ENCODE measurements around the gene CCDC85C.
A peak's percentile ranks its signal among the peaks of the same experiment; 100 is the strongest.
"Not testable (repeated sequence)": the region's sequence is repeated elsewhere in the genome, so short reads cannot be mapped to it uniquely, and the experiment has no call there.

The CCDC85C gene

DNA sequence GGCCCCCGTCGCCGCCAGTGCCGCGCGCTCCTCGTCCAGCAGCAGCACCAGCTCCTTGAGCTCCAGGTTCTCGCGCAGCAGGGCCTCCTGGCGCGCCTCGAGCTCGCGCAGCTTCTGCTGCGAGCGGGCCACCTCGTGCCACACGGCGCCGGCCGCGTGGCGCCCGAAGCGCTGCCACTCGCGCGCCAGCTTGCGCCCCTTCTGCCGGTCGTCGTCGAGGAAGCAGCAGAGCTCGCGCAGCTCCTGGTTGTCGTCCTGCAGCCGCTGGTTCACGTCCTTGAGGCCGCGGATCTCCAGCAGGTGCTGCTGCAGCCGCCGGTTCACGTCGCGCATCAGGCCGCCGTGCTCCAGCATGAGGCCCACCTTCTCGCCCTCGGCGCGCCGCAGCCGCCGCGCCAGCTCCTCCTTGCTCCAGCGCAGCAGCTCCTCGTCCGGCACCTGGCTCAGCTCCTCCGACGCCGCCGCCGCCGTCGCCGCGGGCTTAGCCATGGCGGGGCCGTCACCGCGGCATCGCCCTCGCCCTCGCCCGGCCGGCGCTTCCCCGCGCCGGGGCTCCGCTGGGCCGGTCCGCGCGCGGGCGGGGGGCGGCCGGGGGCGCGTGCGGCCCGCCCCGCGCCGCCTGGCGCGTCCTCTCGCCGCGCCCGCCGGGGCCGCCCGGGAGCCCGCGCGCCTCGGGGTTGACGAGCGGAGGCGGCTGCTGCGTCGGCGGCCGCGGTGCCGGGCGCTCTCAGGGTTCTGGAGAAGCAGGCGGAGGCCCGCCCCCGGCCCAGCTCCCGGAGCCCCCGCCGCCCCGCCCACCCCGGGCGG is at the start of gene CCDC85C:
CCDC85C (minus strand) TSS at position 737 of the 807 bp plus-strand sequence; CDS start at position 489, 248 bp downstream.
- DNase-seq: peak; percentile 54

DNA sequence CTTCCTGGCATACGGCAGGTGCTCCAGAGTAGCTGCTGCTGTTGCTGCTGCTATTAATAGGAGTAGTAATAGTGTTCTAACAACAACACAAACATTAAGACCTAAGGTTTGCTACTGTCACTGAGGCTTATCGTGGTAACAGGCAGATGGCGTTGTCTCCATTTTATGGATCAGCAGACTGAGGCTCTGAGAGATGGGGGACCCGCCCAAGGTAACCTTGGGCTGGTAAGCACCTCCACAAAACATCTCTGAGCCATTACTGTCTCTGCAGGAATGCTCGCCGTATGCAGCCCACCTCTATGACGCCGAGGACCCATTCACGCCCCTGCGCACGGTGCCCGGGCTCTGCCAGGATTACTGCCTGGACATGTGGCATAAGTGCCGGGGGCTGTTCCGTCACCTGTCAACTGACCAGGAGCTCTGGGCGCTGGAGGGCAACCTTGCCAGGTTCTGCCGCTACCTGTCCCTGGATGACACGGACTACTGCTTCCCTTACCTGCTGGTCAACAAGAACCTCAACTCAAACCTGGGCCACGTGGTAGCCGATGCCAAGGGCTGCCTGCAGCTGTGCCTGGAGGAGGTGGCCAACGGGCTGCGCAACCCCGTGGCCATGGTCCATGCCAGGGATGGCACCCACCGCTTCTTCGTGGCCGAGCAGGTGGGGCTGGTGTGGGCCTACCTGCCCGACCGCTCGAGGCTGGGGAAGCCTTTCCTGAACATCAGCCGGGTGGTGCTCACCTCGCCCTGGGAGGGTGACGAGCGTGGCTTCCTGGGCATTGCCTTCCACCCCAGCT is 48.1 kb upstream of the CCDC85C start:
- DNase-seq: no peak

DNA sequence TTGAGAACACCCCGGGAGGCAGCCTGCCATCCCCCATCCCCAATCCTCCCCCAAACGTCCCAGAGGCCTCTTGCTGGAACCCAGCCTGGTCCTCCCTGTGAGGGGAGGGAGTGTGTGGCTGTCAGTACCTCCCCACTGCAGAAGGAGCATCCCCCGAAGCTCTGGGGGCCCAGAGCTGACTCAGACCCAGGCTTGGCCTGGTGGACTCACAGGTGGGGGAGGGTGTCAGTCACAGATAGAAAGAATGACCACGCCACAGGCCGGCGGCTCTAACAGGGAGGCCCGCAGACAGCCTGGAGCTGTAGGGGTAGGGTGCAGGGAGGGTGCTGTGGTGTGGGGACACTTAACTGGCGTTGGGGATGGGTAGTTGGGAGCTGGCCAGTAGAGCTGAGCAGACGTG is 46.2 kb upstream of the CCDC85C start:
- no peak for DNase-seq

DNA sequence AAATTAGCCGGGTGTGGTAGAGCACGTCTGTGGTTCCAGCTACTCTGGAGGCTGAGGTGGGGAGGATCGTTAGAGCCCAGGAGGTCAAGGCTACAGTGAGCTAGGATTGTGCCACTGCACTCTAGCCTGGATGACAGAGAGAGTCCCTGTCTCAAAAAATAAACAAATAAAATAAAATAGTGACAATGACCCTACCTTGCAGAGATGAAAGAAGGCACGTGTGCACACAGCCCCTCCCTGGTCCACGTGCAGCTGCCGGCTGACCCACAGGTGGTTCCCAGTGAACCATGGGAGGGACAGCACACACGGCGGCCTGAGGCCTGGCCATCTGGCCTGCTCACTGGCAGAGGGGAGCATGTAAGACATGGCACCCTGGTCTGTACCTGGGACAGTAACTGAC is 45.6 kb upstream of the CCDC85C start:
- no peak for DNase-seq

DNA sequence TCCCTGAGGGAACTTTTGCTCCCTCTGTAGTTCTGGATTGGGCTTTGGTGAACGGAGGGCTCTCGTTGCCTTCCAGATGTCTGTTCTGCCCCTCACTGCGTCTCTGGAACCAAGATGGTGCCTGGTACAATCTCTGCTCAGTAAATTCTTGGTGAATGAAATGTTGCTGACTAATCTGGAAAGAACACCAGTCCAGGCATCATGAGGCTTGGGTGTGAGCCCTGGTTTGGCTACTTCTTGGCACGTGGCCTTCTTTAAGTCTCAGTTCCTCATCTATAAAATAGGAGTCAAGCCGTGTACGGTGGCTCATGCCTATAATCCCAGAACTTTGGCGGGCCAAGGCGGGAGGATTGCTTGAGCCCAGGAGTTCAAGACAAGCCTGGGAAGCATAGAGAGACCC is 45.2 kb upstream of the CCDC85C start:
- peak; percentile 62 for DNase-seq

DNA sequence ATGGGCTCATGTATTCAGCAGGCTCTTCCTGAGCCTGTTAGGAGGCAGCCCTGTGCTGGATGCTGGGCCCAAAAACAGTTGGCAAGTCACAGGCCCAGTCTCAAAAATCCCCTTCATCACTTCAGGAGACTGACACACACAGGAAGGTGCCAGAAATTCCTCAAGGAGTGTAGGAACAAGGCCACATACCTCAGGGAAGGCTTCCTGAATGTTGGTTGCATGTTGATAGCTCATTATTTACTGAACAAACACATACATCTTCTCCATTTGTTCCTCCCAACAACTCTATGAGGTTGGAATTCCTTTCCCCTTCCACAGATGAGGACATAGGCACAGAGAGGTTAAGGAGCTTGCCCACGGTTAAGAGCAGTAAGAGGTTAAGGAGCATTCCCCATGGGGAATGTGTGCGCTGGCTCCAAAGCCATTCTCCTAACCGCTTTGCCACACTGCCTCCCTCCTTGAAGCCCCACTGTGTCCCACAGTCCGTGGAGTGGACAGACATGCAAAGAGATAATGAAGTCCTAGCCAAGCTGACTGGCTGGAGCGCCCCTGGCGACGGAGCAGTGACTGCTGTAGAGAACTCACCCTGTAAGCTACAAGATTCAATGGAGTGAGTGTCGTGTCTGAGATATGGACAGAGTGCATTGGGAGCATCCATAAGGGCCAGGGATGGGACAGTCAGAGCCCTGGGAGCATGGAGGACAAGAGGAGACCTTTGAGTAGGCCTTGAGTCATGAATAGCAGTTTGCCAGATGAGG is 44.2 kb upstream of the CCDC85C start:
- no peak for DNase-seq

DNA sequence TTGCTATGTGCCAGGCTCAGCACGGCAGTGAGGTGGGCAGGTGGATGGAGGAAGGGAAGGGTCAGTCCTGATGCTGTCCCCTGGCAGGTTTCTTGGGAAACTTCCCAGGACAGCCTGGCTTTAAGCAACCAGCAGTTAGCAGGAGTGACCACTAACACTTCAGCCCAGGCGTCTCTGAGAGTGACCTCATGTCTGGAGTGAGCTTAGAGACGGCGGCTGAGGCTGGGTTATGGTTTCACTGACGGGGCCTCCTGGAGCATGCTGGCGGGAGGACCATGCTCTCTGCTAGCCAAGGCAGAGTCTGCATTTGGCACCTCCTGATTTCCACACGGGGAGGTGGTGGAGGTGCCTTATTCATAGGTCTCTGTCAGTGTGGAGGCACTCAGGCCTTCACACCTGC is 43.4 kb upstream of the CCDC85C start:
- no peak for DNase-seq

DNA sequence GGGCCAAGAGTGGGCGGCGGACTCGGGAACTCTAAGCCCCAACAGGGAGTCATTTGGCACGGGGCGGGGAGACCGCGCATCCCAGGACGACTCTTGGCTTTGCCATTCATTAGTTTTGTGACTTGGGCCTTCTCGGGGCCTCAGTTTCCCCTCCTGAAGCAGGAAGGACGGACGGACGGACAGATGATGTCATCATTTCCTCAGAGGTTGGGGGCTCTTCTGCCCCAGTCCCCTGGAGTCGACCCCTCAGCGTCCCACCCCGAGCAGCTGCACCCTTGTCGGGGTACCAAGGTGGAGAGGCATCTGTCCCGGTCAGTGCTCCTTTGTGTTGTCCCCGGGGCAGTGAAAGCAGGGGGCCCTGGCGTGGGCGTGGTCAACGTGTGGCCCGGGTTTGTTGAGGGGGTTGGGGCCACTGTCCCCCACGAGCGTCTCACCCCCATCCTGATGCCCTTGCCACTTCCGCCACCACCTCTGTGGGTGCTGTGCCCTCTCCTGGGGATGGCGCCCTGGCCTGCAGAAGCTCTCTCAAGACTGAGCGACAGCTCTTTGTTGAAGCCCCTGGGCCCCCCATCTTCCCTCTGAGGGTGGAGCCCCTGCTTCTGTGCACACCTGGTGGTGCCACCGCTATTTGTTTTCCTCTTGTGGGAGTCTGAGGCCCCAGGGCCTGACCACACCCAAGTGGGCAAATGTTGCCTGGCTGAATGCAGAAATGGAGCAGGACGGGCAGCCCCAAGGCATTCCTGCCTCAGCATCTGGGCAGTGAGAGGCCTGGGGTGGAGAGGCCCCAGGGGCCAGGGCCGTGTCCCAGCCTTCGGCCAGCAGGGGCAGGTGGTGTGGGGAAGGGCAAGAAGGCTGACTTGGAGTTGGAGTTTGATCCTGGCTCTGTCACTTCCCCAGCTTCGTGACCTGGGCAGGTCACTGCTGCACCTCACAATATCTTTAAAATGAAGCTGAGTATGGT is 41.8 kb upstream of the CCDC85C start:
- DNase-seq: no peak

DNA sequence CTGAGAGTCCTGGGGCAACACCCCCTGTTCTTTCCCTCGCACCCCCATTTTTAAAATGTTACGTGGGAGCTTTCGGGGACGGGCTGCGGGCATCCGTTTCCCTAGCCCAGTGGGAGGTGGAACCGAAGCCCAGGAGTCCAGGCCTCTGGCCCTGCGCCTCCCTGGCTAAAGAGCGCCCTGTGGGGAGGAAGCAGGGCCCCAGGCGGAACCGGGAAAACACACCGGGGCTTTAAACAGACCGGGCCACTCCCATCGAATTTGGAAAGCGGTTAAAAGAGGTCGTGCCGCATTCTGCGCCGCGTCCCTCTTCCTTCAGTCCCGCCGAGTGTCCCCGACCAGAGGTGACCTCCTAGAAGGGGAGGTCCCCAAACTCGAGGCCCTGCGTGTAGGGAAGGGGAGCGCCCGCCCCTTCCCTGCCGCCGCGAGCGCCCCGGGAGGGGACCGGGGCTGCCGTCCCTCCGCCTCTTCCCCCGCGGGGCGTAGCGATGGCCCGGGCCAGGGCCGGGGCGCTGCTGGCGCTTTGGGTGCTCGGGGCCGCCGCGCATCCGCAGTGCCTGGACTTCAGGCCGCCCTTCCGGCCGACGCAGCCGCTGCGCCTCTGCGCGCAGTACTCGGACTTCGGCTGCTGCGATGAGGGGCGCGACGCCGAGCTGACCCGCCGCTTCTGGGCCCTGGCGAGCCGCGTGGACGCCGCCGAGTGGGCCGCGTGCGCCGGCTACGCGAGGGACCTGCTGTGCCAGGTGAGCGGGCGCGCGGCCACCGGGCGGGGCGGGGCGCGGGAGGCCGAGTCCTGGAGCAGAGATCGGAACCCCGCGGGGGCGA is 40.9 kb upstream of the CCDC85C start, which contains the start of gene HHIPL1:
HHIPL1 (plus strand) TSS at position 407 of the 822 bp plus-strand sequence; CDS start at position 486, 79 bp downstream.
- DNase-seq: peak; percentile 47

DNA sequence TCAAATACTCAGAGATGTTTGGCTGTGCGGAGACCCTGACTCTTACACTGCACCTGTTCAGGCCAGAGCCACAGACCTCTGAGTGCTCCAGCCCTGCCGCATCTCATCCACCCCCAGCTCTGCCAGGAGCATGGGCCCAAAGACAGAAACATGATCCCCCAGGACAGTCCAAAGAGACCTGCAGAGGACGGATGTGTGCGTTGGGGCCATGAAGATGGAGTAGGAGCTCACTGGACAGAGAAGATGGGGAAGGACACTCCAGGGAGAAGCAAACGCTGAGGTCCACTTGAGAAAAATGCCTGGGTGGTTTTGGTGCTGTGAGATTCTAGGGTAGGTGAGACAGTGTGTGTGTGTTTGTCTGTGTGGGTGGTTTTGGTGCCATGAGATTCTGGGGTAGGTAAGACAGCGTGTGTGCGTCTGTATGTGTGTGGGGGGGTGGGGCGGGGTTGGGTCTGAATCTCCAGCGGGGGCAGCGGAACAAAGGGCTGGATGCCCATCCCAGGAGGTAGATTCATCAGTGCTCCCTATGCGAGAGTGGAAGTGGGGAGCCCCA is 40.1 kb upstream of the CCDC85C start:
- DNase-seq: no peak

DNA sequence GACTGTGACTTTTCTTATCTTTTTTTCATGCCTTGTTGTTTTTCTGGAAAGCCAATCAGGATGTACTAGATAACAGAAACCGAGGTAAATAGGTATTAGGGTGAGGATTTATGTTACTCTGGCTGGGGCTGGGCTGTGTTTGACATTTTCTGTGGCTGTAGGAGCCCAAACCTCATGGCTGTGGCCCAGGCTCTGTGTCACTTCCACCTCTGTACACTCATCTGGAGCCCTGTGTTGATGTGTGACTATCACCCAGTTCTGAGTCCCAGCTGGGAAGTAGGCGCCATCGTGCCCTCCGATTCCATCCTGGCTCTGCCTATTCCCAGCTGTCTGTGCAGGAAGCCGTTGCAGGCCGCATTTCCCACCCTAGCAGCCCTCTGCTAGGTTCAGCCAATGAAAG is 39.3 kb upstream of the CCDC85C start:
- no peak for DNase-seq

DNA sequence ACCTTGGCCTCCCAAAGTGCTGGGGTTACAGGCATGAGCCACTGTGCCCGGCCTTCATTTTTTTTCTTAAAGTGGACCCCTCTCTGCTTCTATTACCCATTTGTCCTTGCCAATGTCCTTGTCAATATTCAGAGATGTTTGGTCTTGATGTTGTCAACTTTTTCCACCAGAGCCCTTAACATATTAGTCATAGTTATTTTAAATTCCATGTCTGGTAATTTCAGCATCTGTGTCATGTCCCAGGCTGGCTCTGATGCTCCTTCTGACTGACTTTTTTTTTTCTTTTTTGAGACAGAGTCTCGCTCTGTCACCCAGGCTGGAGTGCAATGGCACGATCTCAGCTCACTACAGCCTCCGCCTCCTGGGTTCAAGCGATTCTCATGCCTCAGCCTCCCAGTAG is 38.8 kb upstream of the CCDC85C start:
- not testable (repeated sequence) for DNase-seq

DNA sequence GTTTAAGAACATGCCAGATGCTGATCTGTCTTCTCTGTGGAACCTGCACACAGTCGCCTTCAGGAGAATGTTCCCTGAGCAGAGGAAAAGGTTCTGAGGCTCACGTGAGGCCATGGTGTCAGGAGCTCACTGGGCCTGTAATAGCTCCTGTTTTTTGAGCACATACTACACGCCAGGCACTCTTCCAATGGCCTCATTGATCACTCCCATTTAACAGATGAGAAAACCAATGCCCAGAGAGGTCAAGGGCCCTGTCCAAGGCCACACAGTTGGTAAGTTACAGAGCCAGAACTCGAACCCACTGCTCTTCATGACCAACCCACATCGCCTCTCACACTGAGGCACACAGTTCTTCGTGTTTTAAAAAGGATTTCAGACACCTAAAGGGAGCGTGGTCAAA is 33.6 kb upstream of the CCDC85C start:
- no peak for DNase-seq

DNA sequence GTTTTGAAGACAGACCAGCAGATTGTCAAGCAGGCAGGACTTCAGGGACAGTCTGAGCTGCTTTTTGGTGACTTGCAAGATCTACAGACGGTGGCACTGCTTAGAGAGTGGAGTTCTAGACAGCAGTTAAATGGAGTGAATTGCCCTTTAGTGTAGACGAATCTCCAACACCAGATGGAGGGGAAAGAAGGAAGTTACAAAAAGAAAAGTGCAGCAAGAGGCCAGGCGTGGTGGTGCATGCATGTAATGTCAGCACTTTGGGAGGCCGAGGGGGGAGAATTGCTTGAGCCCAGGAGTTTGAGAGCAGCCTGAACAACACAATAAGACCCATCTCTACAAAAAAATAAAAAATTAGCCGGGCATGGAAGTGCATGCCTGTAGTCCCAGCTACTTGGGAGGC is 32.5 kb upstream of the CCDC85C start:
- no peak for DNase-seq

DNA sequence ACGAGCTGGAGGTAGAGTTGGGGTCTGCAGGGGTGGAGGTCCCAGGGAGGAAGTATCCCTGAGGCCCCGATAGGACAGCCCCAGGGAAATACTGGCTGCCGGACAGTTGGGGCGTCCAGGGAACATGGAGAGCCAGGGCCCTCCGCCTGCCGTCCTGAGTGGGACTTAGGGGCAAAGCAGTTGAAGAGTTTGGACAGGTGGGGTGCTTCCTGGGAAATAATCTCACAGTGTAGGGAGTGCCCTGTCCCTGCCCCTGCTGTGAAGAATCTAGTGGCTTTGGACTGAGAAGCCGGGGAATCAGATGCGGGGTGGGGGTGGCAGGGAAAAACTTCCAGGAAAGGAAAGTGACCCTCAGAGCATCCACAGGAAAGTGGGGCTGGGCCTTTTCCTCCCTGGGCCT is 31.1 kb upstream of the CCDC85C start:
- DNase-seq: no peak

DNA sequence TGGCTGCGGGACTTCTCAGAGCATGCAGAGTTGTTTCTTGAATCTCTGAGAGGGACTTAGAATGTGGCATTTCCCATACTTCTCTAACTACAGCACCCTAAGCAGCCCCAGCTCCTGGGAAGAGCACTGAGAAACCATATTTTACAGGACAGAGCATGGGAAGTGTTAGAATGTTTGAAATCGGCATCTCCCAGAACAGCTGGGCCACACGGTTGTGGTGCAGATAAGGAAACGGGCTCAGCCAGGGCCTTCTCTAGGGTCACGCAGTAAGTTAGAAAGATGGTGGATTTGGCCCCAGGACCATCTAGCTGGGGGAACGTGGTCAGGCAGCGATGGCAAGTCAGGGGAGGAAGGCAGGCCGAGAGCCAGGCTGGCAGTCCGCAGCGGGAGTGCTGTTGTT is 30.4 kb upstream of the CCDC85C start:
- no peak for DNase-seq

DNA sequence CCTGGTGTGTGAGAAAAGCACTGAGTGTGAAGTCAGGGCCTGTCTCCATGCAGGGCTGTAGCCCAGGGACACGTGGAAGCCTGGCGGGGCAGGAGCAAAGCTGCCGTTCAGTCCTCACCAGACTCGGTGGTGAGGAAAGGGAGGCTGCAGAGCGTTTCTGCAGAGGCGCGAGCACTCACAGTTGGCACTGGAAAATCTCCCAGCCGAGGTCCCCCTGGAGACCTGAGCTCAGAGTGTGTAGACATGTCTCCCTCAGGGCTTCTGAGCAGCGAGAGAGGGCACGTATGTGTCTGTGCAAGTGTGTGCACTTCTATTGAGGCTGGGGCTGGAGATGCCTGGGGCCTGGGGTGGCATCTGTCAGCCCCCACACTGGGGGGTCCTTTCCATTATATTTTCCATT is 29.9 kb upstream of the CCDC85C start:
- DNase-seq: no peak

DNA sequence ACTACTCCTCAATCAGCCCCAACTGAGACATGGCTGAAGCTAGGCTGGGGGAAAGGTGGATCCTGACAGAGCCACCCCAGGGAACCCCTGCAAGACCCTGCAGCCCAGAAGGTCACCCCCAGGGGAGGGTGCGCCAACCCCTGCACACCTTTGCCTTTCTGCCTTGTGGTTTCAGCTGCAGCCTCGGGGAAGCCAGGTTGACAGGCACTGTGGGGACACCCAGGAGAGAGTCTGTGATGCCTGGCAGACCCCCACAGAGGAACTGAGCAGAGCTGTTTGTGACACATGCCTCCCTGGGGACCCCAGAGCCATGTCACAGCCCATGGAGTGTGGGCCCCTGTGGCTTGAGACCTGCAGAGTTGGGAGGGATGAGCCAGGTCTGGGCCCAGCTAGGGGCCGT is 29.1 kb upstream of the CCDC85C start:
- DNase-seq: no peak

DNA sequence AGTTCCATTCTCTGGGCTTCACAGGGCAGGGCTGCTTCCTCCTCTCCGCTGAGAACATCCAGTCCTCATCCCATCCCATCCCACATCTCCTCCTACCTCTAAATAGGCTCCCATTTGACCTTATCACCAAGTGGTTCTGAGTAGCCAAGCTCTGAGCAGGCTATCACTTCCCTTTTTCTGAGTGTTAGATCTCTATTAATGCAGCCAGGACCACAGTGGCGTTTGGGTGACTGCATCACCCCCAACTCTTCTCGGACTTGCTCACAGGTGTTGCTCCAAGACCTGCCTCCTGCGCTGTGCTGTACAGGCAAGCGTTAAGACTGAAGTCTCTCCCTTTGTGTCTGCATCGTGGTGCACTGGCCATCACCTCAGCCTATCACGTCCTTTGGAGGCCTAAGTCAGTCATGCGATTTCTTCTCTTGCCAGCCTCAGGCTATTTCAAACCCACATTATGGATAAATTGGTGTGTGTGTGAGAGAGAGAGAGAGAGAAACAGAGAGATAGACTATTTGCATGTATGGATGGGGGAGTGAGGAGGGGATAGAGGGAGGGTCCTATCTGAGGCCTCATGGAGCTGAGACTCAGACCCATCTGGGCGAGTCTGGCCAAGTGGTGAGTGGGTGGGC is 28.5 kb upstream of the CCDC85C start:
- no peak for DNase-seq

DNA sequence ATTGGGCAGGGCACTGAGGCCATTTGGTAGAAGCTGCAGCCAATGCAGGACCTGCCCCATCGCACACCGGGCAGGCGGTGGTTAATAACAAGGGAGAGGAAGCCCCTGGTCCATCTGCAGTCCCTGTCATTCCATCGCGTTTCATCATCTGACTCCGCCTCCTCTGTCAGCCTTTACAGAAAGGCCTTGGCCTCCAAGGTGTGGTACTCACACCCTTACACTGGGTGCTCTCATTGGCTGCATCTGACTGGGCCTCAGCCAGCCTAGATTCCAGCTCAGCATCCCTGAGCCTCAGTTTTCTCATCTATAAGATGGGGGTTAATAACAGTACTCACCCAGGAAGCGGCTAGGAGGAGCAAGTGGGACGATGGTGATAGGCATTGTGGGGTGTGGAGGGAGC is 26.2 kb upstream of the CCDC85C start:
- DNase-seq: no peak

Measured in EL (cell line).